ENCODE data around the gene MICAL2. TPM values are rescaled to one million over a fixed set of nuclear protein-coding genes. Genes with fewer than 3 reads are reported as not detected.

MICAL2 gene
- total RNA-seq, 6 experiments from 2014 or later = 17.0 to 50.7 (median 35.9) TPM

DNA sequence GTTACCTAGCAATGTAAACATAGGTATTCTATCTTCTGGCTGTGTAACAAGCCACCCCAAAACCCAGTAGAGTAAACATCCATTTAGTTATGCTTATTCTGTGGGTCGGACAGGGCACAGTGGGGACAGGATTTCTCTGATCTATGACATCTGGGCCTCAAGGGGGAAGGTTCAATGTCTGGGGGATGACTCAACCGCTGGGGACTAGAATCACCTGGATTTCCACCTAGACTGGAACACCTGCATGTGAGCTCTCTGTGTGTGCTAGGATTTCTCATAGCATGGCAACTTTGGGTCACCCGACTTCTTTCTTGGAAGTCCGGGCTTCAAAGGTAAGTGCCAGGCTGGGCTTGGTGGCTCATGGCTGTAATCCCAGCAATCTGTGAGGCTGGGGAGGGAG lies 36.5 kb upstream of the MICAL2 start:
- Histone ChIP-seq H3K27ac (no peak overlapping the region), H3K36me3 (no peaks in the 10 kb centered on the region), H3K4me1 (peaks cover 0 to 18% (median 8%) of the 10 kb centered on the region in 4 donors), H3K4me3 (no peak overlapping the region), H3K27me3 (no peaks in the 10 kb centered on the region), H3K9me3 (no peaks in the 10 kb centered on the region)
- WGBS (ENCODE audit: insufficient coverage, low coverage, low lambda C conversion rate, missing lambda C conversion rate) = no CpG with 5 or more reads among the region's 4 CpGs
- DNase-seq = peak in 1 of 3 donors; percentile 19
- intact Hi-C loops (cut with DNase I) = no loop called here
- TF ChIP-seq POLR2A (IDR thresholded peaks at IDR 0.05) = no peak
- TF ChIP-seq, protein P1, sequence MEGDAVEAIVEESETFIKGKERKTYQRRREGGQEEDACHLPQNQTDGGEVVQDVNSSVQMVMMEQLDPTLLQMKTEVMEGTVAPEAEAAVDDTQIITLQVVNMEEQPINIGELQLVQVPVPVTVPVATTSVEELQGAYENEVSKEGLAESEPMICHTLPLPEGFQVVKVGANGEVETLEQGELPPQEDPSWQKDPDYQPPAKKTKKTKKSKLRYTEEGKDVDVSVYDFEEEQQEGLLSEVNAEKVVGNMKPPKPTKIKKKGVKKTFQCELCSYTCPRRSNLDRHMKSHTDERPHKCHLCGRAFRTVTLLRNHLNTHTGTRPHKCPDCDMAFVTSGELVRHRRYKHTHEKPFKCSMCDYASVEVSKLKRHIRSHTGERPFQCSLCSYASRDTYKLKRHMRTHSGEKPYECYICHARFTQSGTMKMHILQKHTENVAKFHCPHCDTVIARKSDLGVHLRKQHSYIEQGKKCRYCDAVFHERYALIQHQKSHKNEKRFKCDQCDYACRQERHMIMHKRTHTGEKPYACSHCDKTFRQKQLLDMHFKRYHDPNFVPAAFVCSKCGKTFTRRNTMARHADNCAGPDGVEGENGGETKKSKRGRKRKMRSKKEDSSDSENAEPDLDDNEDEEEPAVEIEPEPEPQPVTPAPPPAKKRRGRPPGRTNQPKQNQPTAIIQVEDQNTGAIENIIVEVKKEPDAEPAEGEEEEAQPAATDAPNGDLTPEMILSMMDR (IDR thresholded peaks at IDR 0.05) = no peak
- no peak for ATAC-seq

DNA sequence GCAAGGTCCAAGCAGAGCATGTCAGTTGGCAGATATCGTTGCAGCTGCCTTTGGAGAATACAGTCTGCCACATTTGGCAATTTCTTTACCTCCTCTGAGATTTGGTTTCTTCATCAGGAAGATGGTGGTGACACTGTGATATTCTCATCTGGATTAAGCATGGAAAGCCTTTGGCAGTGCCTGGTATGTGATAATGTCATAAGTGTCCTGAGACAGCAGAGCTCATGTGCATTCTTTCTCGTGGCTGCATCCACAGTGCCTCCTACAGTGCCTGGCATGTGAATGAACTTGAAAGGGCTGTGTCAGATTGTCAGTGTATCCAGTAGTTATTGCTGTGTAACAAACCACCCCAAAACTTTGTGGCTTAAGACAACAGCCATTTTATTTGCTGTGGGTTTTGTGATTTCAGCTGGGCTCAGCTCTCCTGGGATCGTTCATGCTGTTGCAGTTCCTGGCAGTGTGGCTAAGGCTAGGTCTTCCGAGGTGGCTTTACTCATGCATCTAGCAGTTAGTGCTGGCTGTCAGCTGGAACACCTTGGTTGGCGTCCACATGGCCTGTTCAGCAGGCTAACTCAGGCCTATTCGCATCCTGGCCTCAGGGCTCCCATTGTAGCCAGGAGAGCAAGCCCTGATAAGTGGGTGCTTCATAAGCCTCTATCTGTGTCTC lies 35.7 kb upstream of the MICAL2 start:
- no peaks in the 10 kb centered on the region for H3K9me3 ChIP-seq
- H3K36me3 ChIP-seq = no peaks in the 10 kb centered on the region
- intact Hi-C loops (cut with DNase I) = no loop called here
- TF ChIP-seq, protein P1 (IDR thresholded peaks at IDR 0.05) = no peak
- no peak for TF ChIP-seq POLR2A (IDR thresholded peaks at IDR 0.05)
- 79% methylated on average over 2 of the region's 6 CpGs for WGBS (ENCODE audit: insufficient coverage, low coverage, low lambda C conversion rate, missing lambda C conversion rate)
- H3K27me3 ChIP-seq = no peaks in the 10 kb centered on the region
- DNase-seq = peak in 1 of 3 donors; percentile 25
- no peak for ATAC-seq
- no peak overlapping the region for H3K4me3 ChIP-seq
- peaks cover 0 to 18% (median 8%) of the 10 kb centered on the region in 4 donors for H3K4me1 ChIP-seq
- H3K27ac ChIP-seq = no peak overlapping the region

DNA sequence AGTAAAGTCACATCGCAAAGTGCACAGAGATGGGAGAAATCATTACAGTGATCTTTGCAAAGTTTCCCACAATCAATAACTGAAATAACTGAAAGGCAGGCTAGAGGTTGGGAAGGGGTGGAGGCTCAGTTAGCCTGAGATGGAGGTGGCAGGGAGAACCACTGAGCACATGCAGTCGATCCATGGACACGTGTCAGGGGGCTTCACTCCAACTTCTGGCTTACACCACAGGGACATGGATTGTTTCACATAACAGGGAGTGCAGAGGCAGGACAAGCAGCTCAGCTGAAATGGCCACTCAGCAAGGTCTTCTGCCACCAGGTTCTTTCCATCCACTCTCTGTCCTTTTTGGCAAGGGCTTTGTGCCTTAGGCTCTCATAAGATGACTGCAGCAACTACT lies 35.1 kb upstream of the MICAL2 start:
- ATAC-seq (no peak), DNase-seq (peak in 1 of 3 donors; percentile 11)
- Histone ChIP-seq H3K4me1 (peaks cover 0 to 18% (median 8%) of the 10 kb centered on the region in 4 donors), H3K4me3 (no peak overlapping the region), H3K27ac (no peak overlapping the region), H3K9me3 (no peaks in the 10 kb centered on the region), H3K27me3 (no peaks in the 10 kb centered on the region), H3K36me3 (no peaks in the 10 kb centered on the region)
- 90% methylated on average over 3 of the region's 3 CpGs for WGBS (ENCODE audit: insufficient coverage, low coverage, low lambda C conversion rate, missing lambda C conversion rate)
- intact Hi-C loops (cut with DNase I) = no loop called here
- TF ChIP-seq, protein P1 (IDR thresholded peaks at IDR 0.05) = no peak
- no peak for TF ChIP-seq POLR2A (IDR thresholded peaks at IDR 0.05)

DNA sequence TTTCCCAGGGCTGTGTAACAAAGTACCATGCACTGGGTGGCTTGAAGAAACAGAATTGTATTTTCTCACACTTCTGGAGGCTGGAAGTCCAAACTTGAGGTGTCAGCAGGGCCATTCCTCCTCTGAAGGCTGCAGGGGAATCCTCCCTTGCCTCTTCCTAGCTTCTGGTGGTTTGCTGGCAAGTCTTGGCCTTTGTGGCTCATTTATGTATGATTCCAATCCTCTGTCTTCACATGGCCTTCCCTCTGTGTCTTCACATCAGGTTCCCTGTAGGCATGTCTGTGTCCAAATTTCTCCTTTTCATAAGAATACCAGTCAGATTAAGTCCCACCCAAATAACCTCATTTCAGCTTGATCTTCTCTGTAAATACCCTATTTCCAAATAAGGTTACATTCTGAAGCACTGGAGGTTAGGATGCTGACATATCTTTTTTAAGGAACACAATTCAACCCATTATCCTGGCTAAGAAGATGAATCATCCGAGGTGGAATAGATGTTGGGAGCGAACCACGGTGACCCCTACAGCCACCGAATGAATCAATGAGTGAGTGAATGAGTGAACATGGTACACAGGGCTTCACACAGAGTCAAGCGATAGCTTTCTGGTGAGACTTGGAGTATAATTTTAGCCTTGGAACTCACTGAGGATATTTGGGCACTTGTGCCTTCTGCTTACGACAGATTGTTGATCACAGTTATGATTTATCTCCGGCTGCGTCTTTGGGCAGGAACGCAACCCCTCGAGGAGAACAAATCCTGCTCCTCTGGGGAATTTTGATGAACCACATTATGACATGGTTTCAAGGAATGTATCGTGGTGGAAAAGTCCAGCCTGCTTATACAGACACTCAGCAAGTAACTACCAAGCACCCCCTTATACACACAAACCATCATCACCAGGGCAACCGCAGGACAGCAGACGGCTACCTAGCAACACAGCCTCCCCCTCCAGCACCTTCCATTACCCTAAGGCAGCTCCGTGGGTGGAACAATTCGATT lies 34.3 kb upstream of the MICAL2 start:
- TF ChIP-seq, protein P1 (IDR thresholded peaks at IDR 0.05) = no peak
- no peak for TF ChIP-seq POLR2A (IDR thresholded peaks at IDR 0.05)
- ATAC-seq = no peak
- peaks cover 0 to 15% (median 6%) of the 10 kb centered on the region in 4 donors for H3K4me1 ChIP-seq
- peak in 1 of 3 donors; percentile 23 for DNase-seq
- no peaks in the 10 kb centered on the region for H3K27me3 ChIP-seq
- H3K9me3 ChIP-seq = no peaks in the 10 kb centered on the region
- H3K27ac ChIP-seq = no peak overlapping the region
- no peaks in the 10 kb centered on the region for H3K36me3 ChIP-seq
- 92% methylated on average over 11 of the region's 15 CpGs for WGBS (ENCODE audit: insufficient coverage, low coverage, low lambda C conversion rate, missing lambda C conversion rate)
- intact Hi-C loops (cut with DNase I) = no loop called here
- H3K4me3 ChIP-seq = no peak overlapping the region
